GM12801 (cell line): ENCODE results near the gene CNPPD1.

ENCODE experiments used
- TF ChIP-seq, protein P1 (sequence below): IDR thresholded peaks from one replicate; pipeline ENCODE4 v1.5.1; 2011; ENCODE audit warnings: control low read depth; ENCODE audit not compliant: insufficient read length; ENCODE audit errors: extremely low read depth

Gene CNPPD1

DNA sequence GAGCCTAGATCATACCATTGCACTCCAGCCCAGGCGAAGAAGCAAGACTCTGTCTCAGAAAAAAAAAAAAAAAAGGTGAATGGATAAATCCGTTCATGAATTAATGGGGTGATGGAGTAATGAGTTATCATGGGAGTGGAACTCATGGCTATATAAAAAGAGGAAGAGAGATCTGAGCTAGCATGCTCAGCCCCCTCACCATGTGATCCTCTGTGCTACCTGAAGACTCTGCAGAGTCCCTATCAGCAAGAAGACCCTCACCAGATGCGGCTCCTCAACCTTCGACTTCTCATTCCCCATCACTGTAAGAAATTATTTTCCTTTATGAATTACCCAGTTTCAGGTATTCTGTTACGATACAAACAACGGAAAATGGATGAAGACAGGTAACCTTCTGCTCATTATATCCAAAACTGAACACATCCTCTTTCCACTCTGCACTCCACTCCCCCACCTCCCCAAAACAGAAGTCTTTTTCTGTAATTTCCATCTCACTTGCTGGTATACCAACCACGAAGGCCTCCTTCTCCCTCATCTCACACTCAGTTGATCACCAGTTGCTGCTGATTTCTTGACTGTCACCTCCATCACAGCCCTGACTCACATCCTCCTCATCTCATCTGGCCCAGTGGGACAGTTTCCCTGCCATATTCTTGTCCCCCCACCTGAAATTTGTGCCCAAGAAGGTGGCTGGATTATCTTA, 10.2 kb upstream of the CNPPD1 start:
- TF ChIP-seq, protein P1, sequence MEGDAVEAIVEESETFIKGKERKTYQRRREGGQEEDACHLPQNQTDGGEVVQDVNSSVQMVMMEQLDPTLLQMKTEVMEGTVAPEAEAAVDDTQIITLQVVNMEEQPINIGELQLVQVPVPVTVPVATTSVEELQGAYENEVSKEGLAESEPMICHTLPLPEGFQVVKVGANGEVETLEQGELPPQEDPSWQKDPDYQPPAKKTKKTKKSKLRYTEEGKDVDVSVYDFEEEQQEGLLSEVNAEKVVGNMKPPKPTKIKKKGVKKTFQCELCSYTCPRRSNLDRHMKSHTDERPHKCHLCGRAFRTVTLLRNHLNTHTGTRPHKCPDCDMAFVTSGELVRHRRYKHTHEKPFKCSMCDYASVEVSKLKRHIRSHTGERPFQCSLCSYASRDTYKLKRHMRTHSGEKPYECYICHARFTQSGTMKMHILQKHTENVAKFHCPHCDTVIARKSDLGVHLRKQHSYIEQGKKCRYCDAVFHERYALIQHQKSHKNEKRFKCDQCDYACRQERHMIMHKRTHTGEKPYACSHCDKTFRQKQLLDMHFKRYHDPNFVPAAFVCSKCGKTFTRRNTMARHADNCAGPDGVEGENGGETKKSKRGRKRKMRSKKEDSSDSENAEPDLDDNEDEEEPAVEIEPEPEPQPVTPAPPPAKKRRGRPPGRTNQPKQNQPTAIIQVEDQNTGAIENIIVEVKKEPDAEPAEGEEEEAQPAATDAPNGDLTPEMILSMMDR = no peak

DNA sequence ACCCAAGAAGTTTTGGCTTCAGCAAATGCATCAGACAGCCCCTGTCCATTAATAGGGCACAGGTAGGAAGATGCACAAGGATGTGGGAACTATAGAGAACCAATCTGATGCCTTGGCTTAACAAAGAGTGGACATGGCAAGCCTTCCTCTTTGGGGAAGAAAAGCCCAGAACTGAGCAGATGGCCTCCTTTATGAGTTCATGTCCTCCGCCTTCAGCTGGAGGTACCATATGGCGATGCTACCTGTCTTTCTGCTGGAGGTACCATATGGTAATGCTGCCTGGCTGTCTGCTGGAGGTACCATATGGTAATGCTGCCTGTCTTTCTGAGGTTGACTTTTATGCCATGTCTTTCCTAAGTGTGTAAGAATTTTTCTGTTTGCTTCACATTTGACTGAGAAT, 7.4 kb upstream of the CNPPD1 start:
- TF ChIP-seq, protein P1 = no peak

DNA sequence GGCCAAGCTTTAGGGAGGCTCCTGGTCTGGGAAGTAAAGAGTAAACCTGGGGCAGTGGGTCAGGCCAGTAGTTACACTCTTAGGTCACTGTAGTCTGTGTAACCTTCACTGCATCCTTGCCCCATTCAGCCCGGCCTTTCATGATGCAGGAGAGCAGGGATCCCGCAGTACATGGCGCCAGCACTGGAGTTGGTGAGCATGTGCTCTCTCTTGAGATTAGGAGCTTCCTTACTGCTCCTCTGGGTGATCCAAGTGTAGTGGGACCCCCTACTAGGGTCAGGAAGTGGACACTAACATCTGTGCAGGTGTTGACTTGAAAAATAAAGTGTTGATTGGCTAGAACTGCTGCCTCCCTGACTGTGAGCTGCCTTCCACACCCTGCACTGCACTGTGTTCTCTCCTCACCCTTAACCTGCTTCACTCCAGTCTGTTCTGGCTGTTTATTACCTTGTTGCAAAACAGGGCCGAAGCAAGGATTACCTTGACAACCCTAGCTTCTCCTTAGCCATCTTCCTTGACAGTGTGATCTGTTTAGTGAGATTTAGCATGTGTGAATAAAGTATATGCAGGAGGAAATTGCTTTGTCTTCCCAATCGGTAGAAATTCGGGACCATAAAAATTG, 6.5 kb upstream of the CNPPD1 start:
- TF ChIP-seq, protein P1 = no peak

DNA sequence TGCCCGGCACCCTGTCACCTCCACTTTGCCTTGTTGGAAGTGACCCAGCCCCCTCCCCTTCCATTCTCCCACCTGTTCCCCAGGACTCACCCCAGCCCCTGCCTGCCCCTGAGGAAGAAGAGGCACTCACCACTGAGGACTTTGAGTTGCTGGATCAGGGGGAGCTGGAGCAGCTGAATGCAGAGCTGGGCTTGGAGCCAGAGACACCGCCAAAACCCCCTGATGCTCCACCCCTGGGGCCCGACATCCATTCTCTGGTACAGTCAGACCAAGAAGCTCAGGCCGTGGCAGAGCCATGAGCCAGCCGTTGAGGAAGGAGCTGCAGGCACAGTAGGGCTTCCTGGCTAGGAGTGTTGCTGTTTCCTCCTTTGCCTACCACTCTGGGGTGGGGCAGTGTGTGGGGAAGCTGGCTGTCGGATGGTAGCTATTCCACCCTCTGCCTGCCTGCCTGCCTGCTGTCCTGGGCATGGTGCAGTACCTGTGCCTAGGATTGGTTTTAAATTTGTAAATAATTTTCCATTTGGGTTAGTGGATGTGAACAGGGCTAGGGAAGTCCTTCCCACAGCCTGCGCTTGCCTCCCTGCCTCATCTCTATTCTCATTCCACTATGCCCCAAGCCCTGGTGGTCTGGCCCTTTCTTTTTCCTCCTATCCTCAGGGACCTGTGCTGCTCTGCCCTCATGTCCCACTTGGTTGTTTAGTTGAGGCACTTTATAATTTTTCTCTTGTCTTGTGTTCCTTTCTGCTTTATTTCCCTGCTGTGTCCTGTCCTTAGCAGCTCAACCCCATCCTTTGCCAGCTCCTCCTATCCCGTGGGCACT, 5.8 kb upstream of the CNPPD1 start:
- TF ChIP-seq, protein P1 = no peak

DNA sequence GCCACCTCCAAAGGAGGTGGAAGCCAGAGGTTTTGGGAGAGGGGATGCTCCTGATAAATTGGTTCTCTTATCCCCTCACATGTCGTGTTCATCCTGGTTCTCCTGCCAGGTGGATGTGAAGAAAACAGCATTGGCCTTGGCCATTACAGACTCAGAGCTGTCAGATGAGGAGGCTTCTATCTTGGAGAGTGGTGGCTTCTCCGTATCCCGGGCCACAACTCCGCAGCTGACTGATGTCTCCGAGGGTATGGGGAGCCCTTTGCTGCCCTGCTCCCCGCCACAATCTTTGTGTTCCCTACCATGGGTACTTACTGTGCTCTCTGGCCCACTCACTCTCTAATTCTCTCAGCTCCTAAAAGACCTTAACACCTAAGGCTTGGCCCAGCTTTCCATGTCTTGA, 4.8 kb upstream of the CNPPD1 start:
- TF ChIP-seq, protein P1 = no peak

DNA sequence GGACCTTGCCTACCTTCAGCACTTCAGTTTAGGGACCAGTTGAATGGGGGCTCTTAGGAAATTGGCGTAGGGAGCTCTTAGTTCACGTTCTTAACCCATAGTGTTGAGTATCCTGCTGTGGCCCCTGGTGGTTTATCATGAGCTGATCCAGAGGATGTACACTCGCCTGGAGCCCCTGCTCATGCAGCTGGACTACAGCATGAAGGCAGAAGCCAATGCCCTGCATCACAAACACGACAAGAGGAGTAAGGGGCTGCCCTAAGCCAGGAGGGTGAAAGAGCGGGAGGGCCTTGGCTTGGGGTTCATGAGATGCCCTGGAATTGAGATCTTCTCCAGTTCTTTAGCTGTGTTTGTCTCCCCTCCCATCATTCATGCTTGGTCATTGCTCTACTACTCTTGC, 4.2 kb upstream of the CNPPD1 start:
- TF ChIP-seq, protein P1 = no peak
